A673 (cell line): ENCODE data around the gene FXYD7.
"Not testable (repeated sequence)": the region's sequence is repeated elsewhere in the genome, so short reads cannot be mapped to it uniquely, and the experiment has no call there.

Source experiments
- CTCF ChIP-seq: fragments of 300-800, 200-600 bp; sonication (generic); conservative IDR thresholded peaks from 2 replicates; pipeline ENCODE4 v1.5.1; 2017; ENCODE audit warnings: low read depth, mild to moderate bottlenecking, antibody characterized with exemption, low read length, moderate library complexity, mixed read lengths
- EZH2 ChIP-seq: fragments of 200-600 bp; sonication (generic); IDR thresholded peaks from 2 replicates; pipeline ENCODE4 v1.6.1; 2017; ENCODE audit warnings: borderline replicate concordance, low read depth, mild to moderate bottlenecking, mixed read lengths, antibody characterized with exemption, low read length; ENCODE audit not compliant: poor library complexity, severe bottlenecking

- TF ChIP-seq CTCF, EZH2: not testable (repeated sequence)
Observed at GRCh38 chr19:35129724-35130274, 13.3 kb upstream of the FXYD7 start.
